ENCODE data around the gene DHCR7. TPM values are rescaled to one million over a fixed set of nuclear protein-coding genes. Genes with fewer than 3 reads are reported as not detected.

The DHCR7 gene
- total RNA-seq, 1 donor from 2014 or later = 100 TPM

DNA sequence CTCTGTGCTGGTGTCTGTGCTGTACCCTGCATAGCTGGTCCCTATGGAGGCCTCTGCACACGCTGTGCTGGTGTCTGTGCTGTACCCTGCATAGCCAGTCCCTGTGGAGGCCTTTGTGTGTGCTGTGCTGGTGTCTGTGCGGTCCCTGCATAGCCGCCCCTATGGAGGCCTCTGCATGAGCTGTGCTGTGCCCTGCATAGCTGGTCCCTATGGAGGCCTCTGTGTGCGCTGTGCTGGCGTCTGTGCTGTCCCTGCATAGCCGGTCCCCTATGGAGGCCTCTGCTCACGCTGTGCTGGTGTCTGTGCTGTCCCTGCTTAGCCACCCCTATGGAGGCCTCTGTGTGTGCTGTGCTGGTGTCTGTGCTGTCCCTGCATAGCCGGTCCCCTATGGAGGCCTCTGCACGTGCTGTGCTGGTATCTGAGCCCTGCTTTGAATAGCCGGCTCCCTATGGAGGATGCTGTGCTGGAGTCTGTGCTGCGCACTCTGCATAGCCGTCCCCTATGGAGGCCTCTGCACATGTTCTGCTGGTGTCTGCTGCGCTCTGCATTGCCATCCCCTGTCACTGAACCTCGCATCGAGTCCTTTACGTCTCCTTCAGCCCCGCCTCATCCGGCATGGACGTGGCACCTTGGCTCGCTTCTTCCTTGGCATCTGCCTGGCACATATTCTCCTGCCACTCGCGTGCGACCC lies 11.0 kb upstream of the DHCR7 start:
- DNase-seq (ENCODE audit: low spot score) = no peak
- Mint-ChIP-seq H3K4me3 (no peak overlapping the region), H3K9me3 (no peaks in the 10 kb centered on the region), H3K4me1 (ENCODE audit: low read depth) (peaks cover 23% of the 10 kb centered on the region), H3K36me3 (ENCODE audit: low read depth) (peaks cover 48% of the 10 kb centered on the region), H3K27ac (no peak overlapping the region), H3K27me3 (ENCODE audit: insufficient read depth) (no peaks in the 10 kb centered on the region)
- intact Hi-C loops (cut with micrococcal nuclease) = loop anchor here (10.0 kb wide), 1 partner anchor 1686 kb away; the partner anchor contains the start of gene FCHSD2

DNA sequence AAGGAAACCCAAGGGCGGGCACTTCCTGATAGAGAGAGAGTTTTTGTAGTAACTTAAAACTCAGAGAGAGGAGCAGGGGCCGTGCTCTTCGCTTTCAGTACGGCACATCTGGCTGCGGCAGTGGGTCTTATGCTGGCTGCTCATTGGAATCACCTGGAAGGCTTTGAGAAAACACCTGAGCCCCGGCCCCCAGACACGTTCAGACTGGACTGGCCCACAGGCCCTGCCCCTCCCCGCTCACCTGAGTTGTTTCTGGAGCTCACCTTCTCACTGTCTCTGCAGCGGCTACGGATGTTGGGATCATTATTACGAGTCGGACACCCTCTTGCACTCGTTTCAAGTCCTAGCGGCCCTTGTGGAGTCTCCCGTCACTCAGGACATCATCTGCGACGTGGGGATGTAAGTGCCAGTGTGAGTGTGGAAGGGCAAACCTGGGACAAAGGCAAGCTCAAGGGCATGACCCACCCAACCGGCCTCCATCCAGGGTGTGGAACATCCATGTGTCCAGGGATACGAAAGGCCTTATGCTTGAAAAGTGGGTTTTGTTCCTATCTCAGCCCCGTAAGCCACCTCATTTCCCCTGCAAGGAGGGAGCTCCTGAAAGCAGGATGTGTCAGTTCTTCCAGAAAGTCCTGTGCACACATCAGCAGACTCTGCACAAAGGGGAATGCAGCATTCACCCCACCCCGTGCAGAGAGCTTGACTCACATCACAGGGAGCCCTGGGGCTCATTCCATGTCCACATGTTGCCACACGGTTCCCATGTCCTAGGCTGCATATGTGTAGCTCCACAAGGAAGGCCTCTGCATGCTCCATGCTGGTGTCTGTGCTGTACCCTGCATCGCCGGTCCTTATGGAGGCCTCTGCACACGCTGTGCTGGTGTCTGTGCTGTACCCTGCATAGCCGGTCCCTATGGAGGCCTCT lies 10.2 kb upstream of the DHCR7 start:
- Mint-ChIP-seq H3K4me1 (ENCODE audit: low read depth) (peaks cover 31% of the 10 kb centered on the region), H3K9me3 (no peaks in the 10 kb centered on the region), H3K4me3 (no peak overlapping the region), H3K27ac (no peak overlapping the region), H3K27me3 (ENCODE audit: insufficient read depth) (no peaks in the 10 kb centered on the region), H3K36me3 (ENCODE audit: low read depth) (peaks cover 46% of the 10 kb centered on the region)
- no peak for DNase-seq (ENCODE audit: low spot score)
- intact Hi-C loops (cut with micrococcal nuclease) = loop anchor here (10.0 kb wide), 1 partner anchor 1686 kb away; the partner anchor contains the start of gene FCHSD2

DNA sequence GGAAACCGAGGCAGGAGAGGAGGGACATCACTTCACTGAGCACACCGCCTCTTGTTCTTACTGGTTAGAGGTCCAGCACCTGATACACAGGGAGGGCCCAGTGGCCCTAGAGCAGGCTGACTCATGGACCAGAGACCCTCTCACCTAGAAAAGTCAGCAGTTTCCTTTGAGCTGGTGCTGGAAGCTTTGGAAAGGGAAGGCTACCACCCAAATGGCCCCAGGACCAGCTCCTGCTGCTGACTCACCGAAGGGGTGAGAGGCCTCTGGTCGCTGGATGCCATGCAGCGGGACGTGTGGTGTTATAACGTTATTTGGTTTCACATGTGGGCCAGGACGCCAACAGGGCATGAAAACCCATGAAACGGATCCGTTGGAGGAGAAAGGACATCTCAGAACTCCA lies 8.6 kb upstream of the DHCR7 start:
- DNase-seq (ENCODE audit: low spot score) = no peak
- intact Hi-C loops (cut with micrococcal nuclease) = loop anchor here (10.0 kb wide), 1 partner anchor 1688 kb away; the partner anchor contains the start of gene FCHSD2
- Mint-ChIP-seq H3K9me3 (no peaks in the 10 kb centered on the region), H3K4me1 (ENCODE audit: low read depth) (peaks cover 40% of the 10 kb centered on the region), H3K27me3 (ENCODE audit: insufficient read depth) (no peaks in the 10 kb centered on the region), H3K27ac (no peak overlapping the region), H3K36me3 (ENCODE audit: low read depth) (peaks cover 40% of the 10 kb centered on the region), H3K4me3 (peak overlapping the region; percentile 54)

DNA sequence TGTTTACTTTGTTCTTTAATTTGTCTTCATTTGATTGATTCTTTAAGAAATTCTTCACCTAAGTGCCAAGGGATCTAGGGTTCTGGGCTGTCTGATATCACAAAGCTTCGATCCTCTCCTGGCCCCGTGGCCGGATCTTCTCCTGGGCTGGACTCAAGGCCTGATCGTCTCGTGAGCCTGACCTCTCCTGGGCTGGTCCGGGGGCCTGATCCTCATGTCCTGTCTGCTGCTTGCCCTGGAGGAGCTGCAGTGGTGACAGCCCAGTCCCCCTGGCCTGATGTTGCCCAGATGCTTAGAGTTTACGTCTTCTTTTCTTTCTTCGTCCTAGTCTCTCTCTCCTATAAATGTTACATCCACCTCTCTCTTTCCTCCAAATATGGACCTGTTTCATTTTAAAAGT lies 8.1 kb upstream of the DHCR7 start:
- peaks cover 42% of the 10 kb centered on the region for H3K36me3 Mint-ChIP-seq (ENCODE audit: low read depth)
- no peak overlapping the region for H3K27ac Mint-ChIP-seq
- H3K9me3 Mint-ChIP-seq = no peaks in the 10 kb centered on the region
- intact Hi-C loops (cut with micrococcal nuclease) = loop anchor here (10.0 kb wide), 1 partner anchor 1689 kb away; the partner anchor contains the start of gene FCHSD2
- peaks cover 45% of the 10 kb centered on the region for H3K4me1 Mint-ChIP-seq (ENCODE audit: low read depth)
- peak overlapping the region; percentile 54 for H3K4me3 Mint-ChIP-seq
- H3K27me3 Mint-ChIP-seq (ENCODE audit: insufficient read depth) = no peaks in the 10 kb centered on the region
- DNase-seq (ENCODE audit: low spot score) = no peak

DNA sequence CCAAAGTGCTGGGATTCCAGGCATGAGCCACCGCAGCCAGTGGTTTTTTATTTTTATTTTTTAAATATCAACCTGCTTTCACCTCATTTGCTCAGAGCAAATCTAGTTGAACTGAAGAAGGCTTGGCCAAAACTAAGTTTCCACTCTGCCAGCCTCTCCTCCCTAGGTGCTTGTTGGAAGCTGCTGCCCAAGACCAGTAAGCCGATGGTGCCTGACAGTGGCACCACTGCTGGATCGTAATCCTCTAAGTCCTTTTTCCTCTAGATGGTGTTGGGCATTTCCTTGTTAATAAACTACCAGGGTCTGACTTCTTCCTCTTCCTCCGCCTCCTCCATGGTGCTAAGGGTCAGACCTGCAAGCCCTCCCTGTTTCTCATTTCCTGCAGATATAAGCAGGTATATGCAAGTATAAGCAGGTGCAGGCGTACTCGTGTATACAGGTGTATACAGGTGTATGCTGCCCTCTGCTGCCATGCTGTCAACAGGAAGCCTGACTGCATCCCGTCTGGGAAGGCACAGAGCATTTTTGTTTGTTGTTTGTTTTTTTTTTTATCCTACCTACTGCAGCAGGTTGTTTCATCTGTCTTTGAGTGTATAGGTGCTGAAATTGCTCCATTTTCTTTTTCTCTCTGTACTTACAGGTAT lies 6.4 kb upstream of the DHCR7 start:
- Mint-ChIP-seq H3K27ac (peak overlapping the region; percentile 73), H3K27me3 (ENCODE audit: insufficient read depth) (no peaks in the 10 kb centered on the region), H3K4me1 (ENCODE audit: low read depth) (peaks cover 62% of the 10 kb centered on the region), H3K36me3 (ENCODE audit: low read depth) (peaks cover 33% of the 10 kb centered on the region), H3K4me3 (peak overlapping the region; percentile 96), H3K9me3 (no peaks in the 10 kb centered on the region)
- intact Hi-C loops (cut with micrococcal nuclease) = loop anchor here (5.0 to 10.0 kb wide), 3 partner anchors 473 to 1690 kb away; partner anchors contain the start of genes FADD, FCHSD2, RNF121 and XNDC1N
- no peak for DNase-seq (ENCODE audit: low spot score)

DNA sequence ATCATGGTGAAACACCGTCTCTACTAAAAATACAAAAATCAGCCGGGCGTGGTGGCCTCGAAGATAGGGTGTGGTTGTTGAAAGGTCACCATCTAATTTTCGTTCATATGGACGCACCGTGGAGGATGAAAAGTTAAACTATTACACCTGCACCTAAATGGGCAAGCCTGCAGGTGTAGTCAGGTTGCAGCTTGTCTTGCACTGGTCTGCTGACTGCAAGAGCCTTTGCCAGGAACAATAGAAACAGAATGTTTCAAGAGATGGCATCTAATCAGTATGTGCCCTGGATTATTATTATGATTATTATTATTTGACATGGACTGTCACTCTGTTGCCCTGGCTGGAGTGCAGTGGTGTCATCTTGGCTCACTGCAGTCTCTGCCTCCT lies 5.7 kb upstream of the DHCR7 start:
- intact Hi-C loops (cut with micrococcal nuclease) = loop anchor here (1.0 to 10.0 kb wide), 6 partner anchors 35 to 1691 kb away; partner anchors contain the start of genes FADD, FCHSD2, RNF121 and XNDC1N
- peak overlapping the region; percentile 96 for H3K4me3 Mint-ChIP-seq
- no peak for DNase-seq (ENCODE audit: low spot score)
- H3K4me1 Mint-ChIP-seq (ENCODE audit: low read depth) = peaks cover 67% of the 10 kb centered on the region
- H3K27ac Mint-ChIP-seq = peak overlapping the region; percentile 95
- H3K36me3 Mint-ChIP-seq (ENCODE audit: low read depth) = peaks cover 32% of the 10 kb centered on the region
- H3K9me3 Mint-ChIP-seq = no peaks in the 10 kb centered on the region
- no peaks in the 10 kb centered on the region for H3K27me3 Mint-ChIP-seq (ENCODE audit: insufficient read depth)

DNA sequence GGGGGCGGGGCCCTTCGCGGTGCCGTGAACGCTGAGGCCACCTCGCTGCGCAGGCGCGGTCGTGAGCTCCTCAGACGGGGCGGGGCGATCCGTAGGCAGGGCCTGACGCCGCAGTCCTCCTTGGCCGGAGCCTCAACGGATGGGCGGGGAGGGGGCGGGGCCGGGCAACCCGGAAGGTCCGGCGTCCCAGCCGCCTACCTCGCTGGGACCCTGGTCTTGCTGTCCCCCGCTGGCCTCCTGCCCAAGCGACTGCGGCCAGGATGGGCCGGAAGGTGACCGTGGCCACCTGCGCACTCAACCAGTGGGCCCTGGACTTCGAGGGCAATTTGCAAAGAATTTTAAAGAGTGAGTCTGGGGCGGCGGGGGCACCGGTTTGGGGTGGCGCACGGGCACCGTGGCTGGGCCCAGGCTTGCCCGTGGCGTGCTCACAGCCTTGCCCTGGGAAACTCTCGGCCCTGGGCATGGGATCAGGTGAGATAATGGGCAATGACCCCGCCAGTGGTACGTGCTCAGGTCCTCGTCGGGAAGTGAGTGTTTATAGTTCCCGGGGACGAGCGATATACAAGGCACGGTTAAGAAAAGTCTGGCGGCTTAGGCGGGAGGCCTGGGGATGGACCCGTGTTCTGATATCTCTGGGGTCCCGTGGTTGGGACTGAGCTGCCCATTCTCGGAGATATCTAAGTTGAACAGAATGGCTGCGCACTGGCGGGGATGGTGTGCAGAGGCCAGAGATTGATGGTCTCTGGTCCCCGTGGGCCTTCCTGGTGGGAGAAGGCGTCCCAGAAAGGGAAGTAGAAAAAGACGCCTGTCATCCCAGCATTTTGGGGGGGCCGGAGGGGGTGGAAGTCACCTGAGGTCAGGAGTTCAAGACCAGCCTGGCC lies 5.1 kb upstream of the DHCR7 start, which contains the start of gene NADSYN1:
Gene NADSYN1, plus strand, starts transcription at position 167 of the 881 bp plus-strand sequence. Its CDS starts 94 bp downstream, at position 261.
- intact Hi-C loops (cut with micrococcal nuclease) = loop anchor here (1.0 to 10.0 kb wide), 6 partner anchors 36 to 1692 kb away; partner anchors contain the start of genes FADD, FCHSD2, RNF121 and XNDC1N
- Mint-ChIP-seq H3K9me3 (no peaks in the 10 kb centered on the region), H3K27me3 (ENCODE audit: insufficient read depth) (no peaks in the 10 kb centered on the region), H3K4me1 (ENCODE audit: low read depth) (peaks cover 67% of the 10 kb centered on the region), H3K4me3 (peak within 1 kb of the TSS; percentile 96), H3K27ac (peak within 1 kb of the TSS; percentile 95), H3K36me3 (ENCODE audit: low read depth) (peaks cover 32% of the 10 kb centered on the region)
- peak; percentile 94 for DNase-seq (ENCODE audit: low spot score)

DNA sequence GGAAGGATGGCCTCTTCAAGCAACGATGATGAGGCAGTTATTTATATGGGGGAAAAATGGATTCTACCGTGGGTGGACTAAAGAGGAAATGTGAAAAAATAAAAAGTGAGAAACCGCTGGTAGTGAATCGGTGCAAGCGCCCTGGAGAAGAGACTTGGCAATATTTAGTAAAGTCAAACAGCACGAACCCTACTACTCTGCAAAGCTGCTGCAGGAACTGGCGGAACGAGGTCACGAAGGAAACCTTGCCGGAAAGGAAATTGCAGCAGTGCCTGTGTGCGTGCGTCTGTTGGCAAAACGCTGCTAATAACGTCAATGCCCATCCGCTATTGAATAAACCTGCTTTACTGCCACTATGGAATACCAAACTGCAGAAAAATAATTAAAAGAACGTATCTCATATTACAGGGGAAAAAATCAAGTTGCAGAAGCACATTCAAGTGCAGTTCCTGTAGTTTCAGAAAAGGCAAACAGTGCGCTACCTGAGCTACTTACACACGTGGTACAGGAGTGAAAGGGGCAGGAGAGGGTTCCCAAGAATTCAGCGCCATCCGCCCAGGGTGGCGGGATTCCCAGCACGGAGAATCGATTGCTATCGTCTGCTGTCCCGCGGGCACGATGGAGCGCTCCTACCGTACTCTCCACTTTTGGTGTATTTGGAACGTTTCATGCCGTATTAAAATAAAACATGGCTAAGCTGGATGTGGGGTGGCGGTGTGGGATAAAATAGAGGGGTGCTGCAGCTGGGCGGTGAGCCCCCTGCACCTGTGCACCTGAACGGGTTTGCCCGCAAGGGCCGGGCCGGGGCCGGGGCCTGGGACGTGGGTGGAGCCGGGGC lies 4.2 kb upstream of the DHCR7 start:
- Mint-ChIP-seq H3K27ac (peak overlapping the region; percentile 95), H3K27me3 (ENCODE audit: insufficient read depth) (no peaks in the 10 kb centered on the region), H3K36me3 (ENCODE audit: low read depth) (peaks cover 29% of the 10 kb centered on the region), H3K4me3 (peak overlapping the region; percentile 96), H3K4me1 (ENCODE audit: low read depth) (peaks cover 65% of the 10 kb centered on the region), H3K9me3 (no peaks in the 10 kb centered on the region)
- DNase-seq (ENCODE audit: low spot score) = peak; percentile 46
- intact Hi-C loops (cut with micrococcal nuclease) = loop anchor here (1.0 to 10.0 kb wide), 6 partner anchors 37 to 1692 kb away; partner anchors contain the start of genes FADD, FCHSD2, RNF121 and XNDC1N

DNA sequence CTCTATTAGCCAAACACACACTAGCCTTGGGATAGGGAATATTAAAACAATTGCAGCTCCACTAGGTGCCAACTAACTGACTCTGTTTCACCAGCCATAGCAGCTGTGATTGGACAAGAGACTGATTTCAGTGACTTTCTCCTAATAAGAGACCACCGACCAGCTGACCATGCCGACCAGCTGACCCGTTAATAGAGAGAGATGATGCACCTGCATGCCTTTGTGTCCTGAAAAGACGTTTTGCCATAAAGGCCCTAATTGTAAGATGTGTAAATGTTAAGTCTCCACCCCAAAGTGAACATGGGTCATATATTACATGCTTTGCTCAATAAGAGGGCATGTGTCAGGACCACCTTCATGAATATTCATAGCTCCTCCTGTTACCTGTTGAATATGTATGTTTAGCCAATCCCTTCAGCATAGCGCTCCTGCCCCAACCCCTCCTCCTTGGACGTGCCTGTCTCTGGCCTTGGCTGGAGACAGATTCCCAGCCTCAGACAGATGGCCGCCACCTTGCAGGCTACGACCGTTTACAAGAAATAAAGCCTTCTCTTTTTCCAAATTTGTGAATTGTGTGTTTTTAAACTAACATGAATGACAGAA lies 3.5 kb upstream of the DHCR7 start:
- no peaks in the 10 kb centered on the region for H3K9me3 Mint-ChIP-seq
- peak overlapping the region; percentile 96 for H3K4me3 Mint-ChIP-seq
- peaks cover 72% of the 10 kb centered on the region for H3K4me1 Mint-ChIP-seq (ENCODE audit: low read depth)
- DNase-seq (ENCODE audit: low spot score) = no peak
- no peaks in the 10 kb centered on the region for H3K27me3 Mint-ChIP-seq (ENCODE audit: insufficient read depth)
- peak overlapping the region; percentile 95 for H3K27ac Mint-ChIP-seq
- peaks cover 30% of the 10 kb centered on the region for H3K36me3 Mint-ChIP-seq (ENCODE audit: low read depth)
- intact Hi-C loops (cut with micrococcal nuclease) = loop anchor here (2.0 to 10.0 kb wide), 5 partner anchors 111 to 1693 kb away; partner anchors contain the start of genes FADD, FCHSD2, RNF121 and XNDC1N

DNA sequence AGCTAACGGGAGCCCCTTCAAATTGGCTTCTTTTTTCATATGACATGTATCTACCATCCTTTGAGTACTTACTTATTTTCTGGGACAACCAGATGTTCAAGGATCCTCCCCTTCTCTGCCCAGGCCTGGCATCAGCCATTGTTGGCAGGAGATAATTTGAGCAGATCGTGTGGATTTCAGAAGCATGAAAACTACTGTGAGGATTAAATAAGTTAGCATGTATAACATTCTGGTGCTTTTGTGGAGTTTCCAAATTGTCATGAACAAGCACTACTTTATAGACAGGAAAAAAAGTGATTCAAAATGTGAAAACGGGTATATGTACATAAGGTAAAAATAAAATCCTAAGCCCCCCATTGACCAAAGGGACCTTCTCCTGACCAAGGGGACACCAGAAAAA lies 2.7 kb upstream of the DHCR7 start:
- Mint-ChIP-seq H3K4me3 (peak overlapping the region; percentile 96), H3K9me3 (peaks cover 5% of the 10 kb centered on the region), H3K4me1 (ENCODE audit: low read depth) (peaks cover 70% of the 10 kb centered on the region), H3K36me3 (ENCODE audit: low read depth) (peaks cover 27% of the 10 kb centered on the region), H3K27ac (peak overlapping the region; percentile 95), H3K27me3 (ENCODE audit: insufficient read depth) (no peaks in the 10 kb centered on the region)
- DNase-seq (ENCODE audit: low spot score) = no peak
- intact Hi-C loops (cut with micrococcal nuclease) = loop anchor here (5.0 to 10.0 kb wide), 3 partner anchors 476 to 1694 kb away; partner anchors contain the start of genes FADD, FCHSD2, RNF121 and XNDC1N

All from activated T-helper 1 cell treated with anti-CD3 and anti-CD28 coated beads, Interleukin-12 subunit alpha, Interleukin-12 subunit beta, Interleukin-2, Interleukin-4 antibody, amounts not matched to agents 30 ng/mL and 10 ng/mL and 1 ng/mL, durations not matched to agents 14 hours and 24 hours and 36 hours (primary cell).